K562 (cell line): ENCODE measurements around the gene ADCY9. TPM values are rescaled to one million over a fixed set of nuclear protein-coding genes. Genes with fewer than 3 reads are reported as not detected.

Source experiments
- CREM ChIP-seq: IDR thresholded peaks from 2 replicates; pipeline ENCODE4 v1.6.1; 2014; ENCODE audit warnings: antibody characterized with exemption, low read depth
- ETV1 ChIP-seq: fragments of 450-650 bp; conservative IDR thresholded peaks from 2 replicates; pipeline ENCODE4 v1.6.1; 2016; ENCODE audit warnings: missing genetic modification characterization, control low read depth, low read depth, missing compliant biosample characterization
- PCBP2 ChIP-seq: fragments of 200-400 bp; formaldehyde crosslinking; IDR thresholded peaks from 2 replicates; pipeline ENCODE4 v1.6.1; 2018; ENCODE audit warnings: low read length, low read depth, mild to moderate bottlenecking, moderate library complexity; ENCODE audit not compliant: poor library complexity, severe bottlenecking
- RBM15 ChIP-seq: fragments of 200-400 bp; formaldehyde crosslinking; IDR thresholded peaks from 2 replicates; pipeline ENCODE4 v1.6.1; 2018; ENCODE audit warnings: mild to moderate bottlenecking, low read length, moderate library complexity; ENCODE audit not compliant: insufficient read depth
- ZC3H4 ChIP-seq: sonication (generic); formaldehyde crosslinking; IDR thresholded peaks from 2 replicates; pipeline ENCODE4 v1.9.0; 2021; ENCODE audit warnings: missing genetic modification reagents, borderline replicate concordance
- ZNF217 ChIP-seq: sonication (generic); formaldehyde crosslinking; IDR thresholded peaks from 2 replicates; pipeline ENCODE4 v1.8.0; 2022; ENCODE audit warnings: mild to moderate bottlenecking, missing genetic modification reagents
- polyA plus RNA-seq, 8 experiments: library from polyadenylated mRNA; depleted of rRNA in 4 of 8; stranded (reverse) in 5 of 8; unstranded in 3 of 8; fragments of >200 nt; fragmentation: Nextera tagmentation in 2 of 8; fragmentation: Illumina TruSeq in 1 of 8; extraction: Ambion mirVana in 2 of 8; extraction: Trizol in 1 of 8; gene quantifications; 2 replicates each; pipeline versions ENCODE4 v1.2.1 to v1.2.3, GENCODE V29; 2011 to 2014; ENCODE audit warnings: inconsistent platforms in 1 of 8, missing spikeins in 1 of 8
- total RNA-seq, 7 experiments: library from RNA; depleted of rRNA in 6 of 7; stranded (reverse); fragments of >200 nt in 6 of 7; fragmentation: Illumina TruSeq in 2 of 7; extraction: Trizol in 2 of 7; gene quantifications; 2 replicates each; pipeline versions ENCODE4 v1.2.1 to v1.2.3, GENCODE V29; 2011 to 2021; ENCODE audit warnings: low replicate concordance in 1 of 7
- TF ChIP-seq, protein P1 (sequence below): fragments of 450-650 bp; formaldehyde crosslinking; IDR thresholded peaks from 2 replicates; pipeline ENCODE4 v1.4.0; 2022; ENCODE audit warnings: missing genetic modification characterization
- TF ChIP-seq, protein P2 (sequence below), 2 experiments: fragments of 450-650 bp; formaldehyde crosslinking in 1 of 2; IDR thresholded peaks; 2 replicates each; pipeline versions ENCODE4 v1.4.0 to v1.6.1; 2014 to 2020; ENCODE audit warnings: mild to moderate bottlenecking in 2 of 2, borderline replicate concordance in 1 of 2, low read depth in 1 of 2
- TF ChIP-seq, protein P3 (sequence below): fragments of 250-450 bp; sonication (Bioruptor Pico); IDR thresholded peaks from 2 replicates; pipeline ENCODE4 v1.5.0; 2022; ENCODE audit warnings: mild to moderate bottlenecking
- TF ChIP-seq, protein P4 (sequence below): fragments of 450-650 bp; IDR thresholded peaks from 2 replicates; pipeline ENCODE4 v1.6.1; 2016
- TF ChIP-seq, protein P5 (sequence below): fragments of 250-450 bp; sonication (Bioruptor Pico); IDR thresholded peaks from 2 replicates; pipeline ENCODE4 v1.8.0; 2022; ENCODE audit warnings: inconsistent platforms, mild to moderate bottlenecking, moderate library complexity, borderline replicate concordance
- TF ChIP-seq, protein P6 (sequence below): sonication (generic); formaldehyde crosslinking; IDR thresholded peaks from 2 replicates; pipeline ENCODE4 v1.8.0; 2022; ENCODE audit warnings: mild to moderate bottlenecking, missing genetic modification reagents

The ADCY9 gene
- total and polyA plus RNA-seq, 9 of the 15 experiments (the other 6 are each of a cell fraction or from before 2014, with no cell fraction given), result 0.03 to 0.29 (median 0.17) TPM

DNA sequence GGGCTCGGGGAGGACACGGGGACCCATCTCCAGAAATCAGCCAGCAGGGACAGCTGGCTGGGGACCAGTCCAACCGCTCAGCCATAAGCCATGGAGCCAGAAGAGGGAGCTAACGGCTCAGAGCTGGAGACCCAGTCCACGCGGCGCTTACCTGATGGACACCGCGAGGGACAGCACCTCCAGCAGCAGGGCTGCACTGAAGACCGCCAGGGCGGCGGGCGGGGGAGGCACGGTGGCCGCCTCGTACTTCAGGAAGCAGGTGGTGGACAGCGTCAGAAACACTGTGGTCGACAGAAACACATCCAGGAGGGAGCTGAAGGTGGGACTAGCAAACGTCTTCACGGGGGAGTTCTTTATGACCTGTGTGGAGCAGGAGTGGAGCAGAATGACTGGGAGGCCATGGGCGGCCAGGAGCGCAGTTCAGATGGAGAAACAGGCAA lies 133.1 kb downstream of the ADCY9 start (continued):
- TF ChIP-seq RBM15 (no peak), PCBP2 (no peak), ETV1 (tag) (no peak), CREM (peak; percentile 55; the same call in 1 of the 2 replicates), ZC3H4 (no peak), ZNF217 (no peak)
- TF ChIP-seq, protein P1, sequence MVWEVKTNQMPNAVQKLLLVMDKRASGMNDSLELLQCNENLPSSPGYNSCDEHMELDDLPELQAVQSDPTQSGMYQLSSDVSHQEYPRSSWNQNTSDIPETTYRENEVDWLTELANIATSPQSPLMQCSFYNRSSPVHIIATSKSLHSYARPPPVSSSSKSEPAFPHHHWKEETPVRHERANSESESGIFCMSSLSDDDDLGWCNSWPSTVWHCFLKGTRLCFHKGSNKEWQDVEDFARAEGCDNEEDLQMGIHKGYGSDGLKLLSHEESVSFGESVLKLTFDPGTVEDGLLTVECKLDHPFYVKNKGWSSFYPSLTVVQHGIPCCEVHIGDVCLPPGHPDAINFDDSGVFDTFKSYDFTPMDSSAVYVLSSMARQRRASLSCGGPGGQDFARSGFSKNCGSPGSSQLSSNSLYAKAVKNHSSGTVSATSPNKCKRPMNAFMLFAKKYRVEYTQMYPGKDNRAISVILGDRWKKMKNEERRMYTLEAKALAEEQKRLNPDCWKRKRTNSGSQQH (CRISPR knock-in tag), result no peak
- TF ChIP-seq, protein P2, sequence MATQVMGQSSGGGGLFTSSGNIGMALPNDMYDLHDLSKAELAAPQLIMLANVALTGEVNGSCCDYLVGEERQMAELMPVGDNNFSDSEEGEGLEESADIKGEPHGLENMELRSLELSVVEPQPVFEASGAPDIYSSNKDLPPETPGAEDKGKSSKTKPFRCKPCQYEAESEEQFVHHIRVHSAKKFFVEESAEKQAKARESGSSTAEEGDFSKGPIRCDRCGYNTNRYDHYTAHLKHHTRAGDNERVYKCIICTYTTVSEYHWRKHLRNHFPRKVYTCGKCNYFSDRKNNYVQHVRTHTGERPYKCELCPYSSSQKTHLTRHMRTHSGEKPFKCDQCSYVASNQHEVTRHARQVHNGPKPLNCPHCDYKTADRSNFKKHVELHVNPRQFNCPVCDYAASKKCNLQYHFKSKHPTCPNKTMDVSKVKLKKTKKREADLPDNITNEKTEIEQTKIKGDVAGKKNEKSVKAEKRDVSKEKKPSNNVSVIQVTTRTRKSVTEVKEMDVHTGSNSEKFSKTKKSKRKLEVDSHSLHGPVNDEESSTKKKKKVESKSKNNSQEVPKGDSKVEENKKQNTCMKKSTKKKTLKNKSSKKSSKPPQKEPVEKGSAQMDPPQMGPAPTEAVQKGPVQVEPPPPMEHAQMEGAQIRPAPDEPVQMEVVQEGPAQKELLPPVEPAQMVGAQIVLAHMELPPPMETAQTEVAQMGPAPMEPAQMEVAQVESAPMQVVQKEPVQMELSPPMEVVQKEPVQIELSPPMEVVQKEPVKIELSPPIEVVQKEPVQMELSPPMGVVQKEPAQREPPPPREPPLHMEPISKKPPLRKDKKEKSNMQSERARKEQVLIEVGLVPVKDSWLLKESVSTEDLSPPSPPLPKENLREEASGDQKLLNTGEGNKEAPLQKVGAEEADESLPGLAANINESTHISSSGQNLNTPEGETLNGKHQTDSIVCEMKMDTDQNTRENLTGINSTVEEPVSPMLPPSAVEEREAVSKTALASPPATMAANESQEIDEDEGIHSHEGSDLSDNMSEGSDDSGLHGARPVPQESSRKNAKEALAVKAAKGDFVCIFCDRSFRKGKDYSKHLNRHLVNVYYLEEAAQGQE (IDR thresholded peaks at IDR 0.05; ENCODE audit: borderline replicate concordance), result peak; percentile 92
- TF ChIP-seq, protein P2 (CRISPR knock-in tag; IDR thresholded peaks at IDR 0.05; ENCODE audit: low read depth), result no peak
- TF ChIP-seq, protein P3, sequence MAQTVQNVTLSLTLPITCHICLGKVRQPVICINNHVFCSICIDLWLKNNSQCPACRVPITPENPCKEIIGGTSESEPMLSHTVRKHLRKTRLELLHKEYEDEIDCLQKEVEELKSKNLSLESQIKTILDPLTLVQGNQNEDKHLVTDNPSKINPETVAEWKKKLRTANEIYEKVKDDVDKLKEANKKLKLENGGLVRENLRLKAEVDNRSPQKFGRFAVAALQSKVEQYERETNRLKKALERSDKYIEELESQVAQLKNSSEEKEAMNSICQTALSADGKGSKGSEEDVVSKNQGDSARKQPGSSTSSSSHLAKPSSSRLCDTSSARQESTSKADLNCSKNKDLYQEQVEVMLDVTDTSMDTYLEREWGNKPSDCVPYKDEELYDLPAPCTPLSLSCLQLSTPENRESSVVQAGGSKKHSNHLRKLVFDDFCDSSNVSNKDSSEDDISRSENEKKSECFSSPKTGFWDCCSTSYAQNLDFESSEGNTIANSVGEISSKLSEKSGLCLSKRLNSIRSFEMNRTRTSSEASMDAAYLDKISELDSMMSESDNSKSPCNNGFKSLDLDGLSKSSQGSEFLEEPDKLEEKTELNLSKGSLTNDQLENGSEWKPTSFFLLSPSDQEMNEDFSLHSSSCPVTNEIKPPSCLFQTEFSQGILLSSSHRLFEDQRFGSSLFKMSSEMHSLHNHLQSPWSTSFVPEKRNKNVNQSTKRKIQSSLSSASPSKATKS (CRISPR knock-in tag), result no peak
- TF ChIP-seq, protein P4, sequence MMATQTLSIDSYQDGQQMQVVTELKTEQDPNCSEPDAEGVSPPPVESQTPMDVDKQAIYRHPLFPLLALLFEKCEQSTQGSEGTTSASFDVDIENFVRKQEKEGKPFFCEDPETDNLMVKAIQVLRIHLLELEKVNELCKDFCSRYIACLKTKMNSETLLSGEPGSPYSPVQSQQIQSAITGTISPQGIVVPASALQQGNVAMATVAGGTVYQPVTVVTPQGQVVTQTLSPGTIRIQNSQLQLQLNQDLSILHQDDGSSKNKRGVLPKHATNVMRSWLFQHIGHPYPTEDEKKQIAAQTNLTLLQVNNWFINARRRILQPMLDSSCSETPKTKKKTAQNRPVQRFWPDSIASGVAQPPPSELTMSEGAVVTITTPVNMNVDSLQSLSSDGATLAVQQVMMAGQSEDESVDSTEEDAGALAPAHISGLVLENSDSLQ, result peak; percentile 79
- TF ChIP-seq, protein P5, sequence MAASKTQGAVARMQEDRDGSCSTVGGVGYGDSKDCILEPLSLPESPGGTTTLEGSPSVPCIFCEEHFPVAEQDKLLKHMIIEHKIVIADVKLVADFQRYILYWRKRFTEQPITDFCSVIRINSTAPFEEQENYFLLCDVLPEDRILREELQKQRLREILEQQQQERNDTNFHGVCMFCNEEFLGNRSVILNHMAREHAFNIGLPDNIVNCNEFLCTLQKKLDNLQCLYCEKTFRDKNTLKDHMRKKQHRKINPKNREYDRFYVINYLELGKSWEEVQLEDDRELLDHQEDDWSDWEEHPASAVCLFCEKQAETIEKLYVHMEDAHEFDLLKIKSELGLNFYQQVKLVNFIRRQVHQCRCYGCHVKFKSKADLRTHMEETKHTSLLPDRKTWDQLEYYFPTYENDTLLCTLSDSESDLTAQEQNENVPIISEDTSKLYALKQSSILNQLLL (CRISPR knock-in tag), result no peak
- TF ChIP-seq, protein P6, sequence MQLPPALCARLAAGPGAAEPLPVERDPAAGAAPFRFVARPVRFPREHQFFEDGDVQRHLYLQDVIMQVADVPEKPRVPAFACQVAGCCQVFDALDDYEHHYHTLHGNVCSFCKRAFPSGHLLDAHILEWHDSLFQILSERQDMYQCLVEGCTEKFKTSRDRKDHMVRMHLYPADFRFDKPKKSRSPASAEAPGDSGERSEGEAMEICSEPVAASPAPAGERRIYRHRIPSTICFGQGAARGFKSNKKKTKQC, result no peak
